ENCODE measurements around the gene OTUD4. TPM values are rescaled to one million over a fixed set of nuclear protein-coding genes. Genes with fewer than 3 reads are reported as not detected.

OTUD4 gene
- total and polyA plus RNA-seq, 2 experiments from 2014 or later = 15.7 to 16.1 TPM

DNA sequence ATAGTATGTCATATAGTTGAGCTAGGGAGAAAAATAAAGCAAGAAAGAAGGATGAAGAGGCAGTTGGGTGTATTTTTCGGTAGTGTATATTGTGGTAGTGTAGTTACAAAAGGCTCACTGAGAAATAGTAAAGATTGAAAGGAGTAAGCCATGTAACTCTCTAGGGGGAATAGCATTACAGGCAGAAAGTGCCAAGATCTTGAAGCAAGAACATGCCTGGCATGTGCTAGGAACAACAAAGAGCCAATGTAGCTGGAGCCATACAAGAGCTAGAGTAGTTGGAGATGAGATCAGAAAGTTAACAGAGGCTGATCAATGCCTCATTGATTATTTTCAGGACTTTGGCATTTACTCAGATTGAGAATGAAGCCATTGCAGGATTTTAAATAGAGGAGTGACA is 79.3 kb downstream of the OTUD4 start:
- Histone ChIP-seq H3K79me2 (ENCODE audit: insufficient read depth) (peaks cover 90% of the 10 kb centered on the region), H3K27ac (no peak overlapping the region), H3K9me2 (ENCODE audit: insufficient read depth) (no peaks in the 10 kb centered on the region), H3K27me3 (replicated peaks; ENCODE audit: insufficient read depth) (no peaks in the 10 kb centered on the region), H3K4me3 (no peak overlapping the region), H3K4me2 (ENCODE audit: unreplicated experiment) (no peak overlapping the region), H3K36me3 (ENCODE audit: low read depth) (peaks cover 18% of the 10 kb centered on the region), H3K9me3 (ENCODE audit: low read depth) (no peaks in the 10 kb centered on the region), H3K9ac (no peak overlapping the region), H3K4me1 (ENCODE audit: insufficient read depth) (peaks cover 28% of the 10 kb centered on the region), H2AFZ (no peak overlapping the region), H4K20me1 (ENCODE audit: insufficient read depth) (no peaks in the 10 kb centered on the region), H3F3A (ENCODE audit: insufficient read depth) (peaks cover 20% of the 10 kb centered on the region)
- in situ Hi-C loops (cut with MboI) = no loop called here
- TF ChIP-seq EZH2phosphoT487 (IDR thresholded peaks at IDR 0.05; ENCODE audit: insufficient read depth, low read depth) (no peak), EZH2 (IDR thresholded peaks at IDR 0.05; ENCODE audit: insufficient read depth, poor library complexity, severe bottlenecking) (no peak)
- WGBS, 2 experiments (ENCODE audit: low coverage in 1 of 2, low lambda C conversion rate in 2 of 2, missing lambda C conversion rate in 2 of 2) = 97 to 100% methylated on average over 1 of the region's 1 CpG
- no peak for DNase-seq

DNA sequence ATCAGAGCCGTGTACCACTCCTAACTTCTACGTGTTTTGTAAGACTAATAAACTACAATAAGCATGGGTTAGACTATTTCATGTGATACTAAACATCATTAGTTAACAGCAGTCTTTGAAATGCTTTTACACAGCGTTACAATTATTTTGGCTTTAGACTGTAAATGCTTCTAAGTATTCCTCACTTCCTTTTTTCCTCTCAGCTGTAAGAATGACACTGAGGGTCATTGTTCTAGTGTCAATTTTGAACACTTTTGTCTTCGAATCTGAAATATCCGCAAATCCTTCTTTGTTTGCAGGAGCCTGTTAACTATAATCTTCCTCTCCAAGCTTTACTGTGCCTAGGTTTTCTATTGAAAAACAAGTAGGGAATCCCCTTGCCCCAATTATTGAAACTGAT is 80.7 kb downstream of the OTUD4 start:
- peak overlapping the region; percentile 79 for H3K4me3 ChIP-seq
- no peak overlapping the region for H2AFZ ChIP-seq
- H3F3A ChIP-seq (ENCODE audit: insufficient read depth) = peaks cover 20% of the 10 kb centered on the region
- no peaks in the 10 kb centered on the region for H3K27me3 ChIP-seq (replicated peaks; ENCODE audit: insufficient read depth)
- H3K27ac ChIP-seq = peak overlapping the region; percentile 92
- peaks cover 9% of the 10 kb centered on the region for H3K36me3 ChIP-seq (ENCODE audit: low read depth)
- peak overlapping the region; percentile 92 for H3K9ac ChIP-seq
- no peak for TF ChIP-seq EZH2phosphoT487 (IDR thresholded peaks at IDR 0.05; ENCODE audit: insufficient read depth, low read depth)
- TF ChIP-seq EZH2 (IDR thresholded peaks at IDR 0.05; ENCODE audit: insufficient read depth, poor library complexity, severe bottlenecking) = no peak
- H3K4me1 ChIP-seq (ENCODE audit: insufficient read depth) = peaks cover 28% of the 10 kb centered on the region
- in situ Hi-C loops (cut with MboI) = no loop called here
- no peaks in the 10 kb centered on the region for H4K20me1 ChIP-seq (ENCODE audit: insufficient read depth)
- WGBS, 2 experiments (ENCODE audit: low coverage in 1 of 2, low lambda C conversion rate in 2 of 2, missing lambda C conversion rate in 2 of 2) = 23 to 31% methylated on average over 5 of the region's 5 CpGs
- peak overlapping the region; percentile 100 for H3K4me2 ChIP-seq (ENCODE audit: unreplicated experiment)
- H3K9me3 ChIP-seq (ENCODE audit: low read depth) = no peaks in the 10 kb centered on the region
- peaks cover 90% of the 10 kb centered on the region for H3K79me2 ChIP-seq (ENCODE audit: insufficient read depth)
- DNase-seq = peak; percentile 41
- H3K9me2 ChIP-seq (ENCODE audit: insufficient read depth) = no peaks in the 10 kb centered on the region

DNA sequence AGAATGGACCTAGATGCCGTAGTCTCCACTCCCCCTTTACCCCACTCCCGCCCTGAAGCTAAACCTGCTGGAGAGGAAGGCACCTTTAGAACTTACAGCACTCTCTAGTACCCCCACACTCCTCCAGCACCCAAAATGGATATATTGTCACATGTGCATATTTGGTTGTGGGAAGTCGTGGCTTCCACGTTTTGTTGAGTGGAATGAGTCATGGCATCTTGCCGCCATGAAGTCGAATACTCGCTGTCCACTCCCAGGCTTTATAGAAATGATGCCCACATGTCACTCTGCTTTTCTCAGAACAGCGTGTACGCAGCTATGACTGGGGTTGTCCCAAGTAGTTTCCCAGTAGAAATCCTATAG is 81.7 kb downstream of the OTUD4 start:
- Histone ChIP-seq H3K79me2 (ENCODE audit: insufficient read depth) (peaks cover 92% of the 10 kb centered on the region), H3F3A (ENCODE audit: insufficient read depth) (peaks cover 20% of the 10 kb centered on the region), H3K9ac (peak overlapping the region; percentile 92), H3K9me2 (ENCODE audit: insufficient read depth) (no peaks in the 10 kb centered on the region), H4K20me1 (ENCODE audit: insufficient read depth) (no peaks in the 10 kb centered on the region), H3K4me1 (ENCODE audit: insufficient read depth) (peaks cover 28% of the 10 kb centered on the region), H3K27me3 (replicated peaks; ENCODE audit: insufficient read depth) (no peaks in the 10 kb centered on the region), H3K4me2 (ENCODE audit: unreplicated experiment) (peak overlapping the region; percentile 100), H3K36me3 (ENCODE audit: low read depth) (peaks cover 15% of the 10 kb centered on the region), H2AFZ (peak overlapping the region; percentile 91), H3K9me3 (ENCODE audit: low read depth) (no peaks in the 10 kb centered on the region), H3K27ac (peak overlapping the region; percentile 92), H3K4me3 (peak overlapping the region; percentile 79)
- peak; percentile 86 for DNase-seq
- in situ Hi-C loops (cut with MboI) = no loop called here
- WGBS, 2 experiments (ENCODE audit: low coverage in 1 of 2, low lambda C conversion rate in 2 of 2, missing lambda C conversion rate in 2 of 2) = 2 to 3% methylated on average over 9 of the region's 9 CpGs
- TF ChIP-seq EZH2 (IDR thresholded peaks at IDR 0.05; ENCODE audit: insufficient read depth, poor library complexity, severe bottlenecking) (no peak), EZH2phosphoT487 (IDR thresholded peaks at IDR 0.05; ENCODE audit: insufficient read depth, low read depth) (no peak)

DNA sequence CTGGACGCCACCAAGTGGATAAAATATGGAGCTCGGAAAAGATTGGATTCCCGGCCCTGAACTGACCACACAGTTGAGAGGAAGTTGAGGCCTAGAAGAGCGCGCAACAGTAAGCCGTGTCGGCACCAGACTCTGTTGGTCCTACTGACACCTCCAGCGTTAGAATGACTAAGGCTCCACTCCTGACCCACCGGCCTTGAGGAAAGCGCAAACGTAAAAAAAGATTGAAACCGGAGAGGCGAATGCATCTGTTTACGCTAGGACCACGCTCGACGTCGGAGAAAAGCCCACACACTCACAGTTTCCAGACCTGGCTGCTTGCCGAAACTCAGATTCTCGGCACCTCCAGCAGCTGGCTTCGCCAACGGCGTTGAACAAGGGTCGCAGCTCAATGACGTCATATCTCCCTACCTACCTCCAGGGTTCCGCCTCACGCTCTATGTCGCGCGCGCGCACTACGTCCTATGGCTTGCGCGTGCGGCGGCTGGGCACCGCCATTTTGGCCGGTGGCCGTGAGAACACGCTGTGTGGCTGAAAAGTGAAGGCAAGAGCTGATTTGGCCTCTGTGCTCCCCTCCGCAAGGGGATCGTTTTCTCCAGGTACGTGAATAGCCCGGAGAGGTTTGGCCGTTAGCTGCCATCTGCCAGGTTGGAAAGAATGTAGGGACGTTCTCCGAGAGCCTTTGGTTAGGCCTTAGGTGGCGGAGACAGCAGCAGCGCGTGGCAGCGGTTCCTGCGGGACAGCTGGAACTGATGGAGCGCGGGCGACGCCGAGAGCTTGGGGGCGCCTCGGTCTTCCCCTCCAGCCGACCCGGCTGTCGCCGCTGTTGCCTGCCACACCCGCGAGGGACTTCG is 82.3 kb downstream of the OTUD4 start, which contains the start of the genes ABCE1 and ANAPC10:
ABCE1 (plus strand) TSS at position 491 of the 854 bp plus-strand sequence. CDS start 6,102 bp downstream, outside the sequence.
ANAPC10 (minus strand) TSS at position 376 of the 854 bp plus-strand sequence. CDS start 2,097 bp downstream, outside the sequence.
- Histone ChIP-seq H3F3A (ENCODE audit: insufficient read depth) (peaks cover 20% of the 10 kb centered on the region), H3K27me3 (replicated peaks; ENCODE audit: insufficient read depth) (no peaks in the 10 kb centered on the region), H3K27ac (peak within 1 kb of the TSS; percentile 92), H3K79me2 (ENCODE audit: insufficient read depth) (peaks cover 92% of the 10 kb centered on the region), H3K4me1 (ENCODE audit: insufficient read depth) (peaks cover 28% of the 10 kb centered on the region), H3K9me3 (ENCODE audit: low read depth) (no peaks in the 10 kb centered on the region), H3K36me3 (ENCODE audit: low read depth) (peaks cover 19% of the 10 kb centered on the region), H4K20me1 (ENCODE audit: insufficient read depth) (no peaks in the 10 kb centered on the region), H3K4me3 (peak within 1 kb of the TSS; percentile 79), H3K4me2 (ENCODE audit: unreplicated experiment) (peak within 1 kb of the TSS; percentile 100), H3K9ac (peak within 1 kb of the TSS; percentile 92), H3K9me2 (ENCODE audit: insufficient read depth) (no peaks in the 10 kb centered on the region), H2AFZ (peak within 1 kb of the TSS; percentile 91)
- DNase-seq = peak; percentile 100
- TF ChIP-seq EZH2 (IDR thresholded peaks at IDR 0.05; ENCODE audit: insufficient read depth, poor library complexity, severe bottlenecking) = no peak
- TF ChIP-seq EZH2phosphoT487 (IDR thresholded peaks at IDR 0.05; ENCODE audit: insufficient read depth, low read depth) = no peak
- 1% methylated on average over 64 to 67 of the region's 67 CpGs for WGBS, 2 experiments (ENCODE audit: low coverage in 1 of 2, low lambda C conversion rate in 2 of 2, missing lambda C conversion rate in 2 of 2)
- in situ Hi-C loops (cut with MboI) = no loop called here

Data from GM23248 (cell line).